GM12878 (cell line): ENCODE data around the gene TSPAN5. TPM values are rescaled to one million over a fixed set of nuclear protein-coding genes. Genes with fewer than 3 reads are reported as not detected.

ENCODE experiments used
- ATAC-seq: fragments of 200-7000 bp; cut with Tn5 transposase; 3 replicates; pipeline ENCODE4 v1.9.1; 2020; ENCODE audit warnings: mild to moderate bottlenecking, moderate library complexity
- BruUV-seq: library from RNA; stranded (reverse); fragments of 400-500 nt; replicated peaks from 2 replicates; lab custom pipeline; 2021; lab: Mats Ljungman, UMichigan
- CTCF ChIA-PET: fragments of 300-600 bp; sonication (Branson Sonifier 250); formaldehyde crosslinking; extraction: SDS; loops from one replicate; lab custom pipeline; 2021; ENCODE audit warnings: inconsistent platforms; lab: Yijun Ruan, JAX
- POLR2A ChIA-PET: fragments of 350-600 bp; formaldehyde crosslinking; extraction: SDS; loops from one replicate; lab custom pipeline; 2021; ENCODE audit warnings: inconsistent platforms; lab: Charles Lee
- RAD21 ChIA-PET: fragments of 300-600 bp; sonication (Branson Sonifier 250); formaldehyde crosslinking; loops from one replicate; lab custom pipeline; 2023; ENCODE audit warnings: antibody characterized with exemption; ENCODE audit not compliant: unreplicated experiment; lab: Charles Lee
- SMC1A ChIA-PET: fragments of 300-600 bp; sonication (Branson Sonifier 250); formaldehyde crosslinking; loops from one replicate; lab custom pipeline; 2023; ENCODE audit not compliant: unreplicated experiment, uncharacterized antibody; lab: Charles Lee
- DNase-seq: peaks from one replicate; pipeline ENCODE4 v3.0.0-alpha.2; 2011; ENCODE audit warnings: low read depth, low spot score
- FAIRE-seq: peaks from 3 replicates; lab custom pipeline; 2011; peaks lifted over from hg19 to GRCh38; lab: Jason Lieb, UNC
- H2AFZ ChIP-seq: 2 replicates; pipeline ENCODE4 v1.6.0; 2011; ENCODE audit warnings: low read depth, low read length, control low read depth; ENCODE audit not compliant: control insufficient read depth
- H3K27ac ChIP-seq: 2 replicates; pipeline ENCODE4 v1.5.1; 2011; ENCODE audit warnings: control low read depth; ENCODE audit not compliant: control insufficient read depth, insufficient read depth
- H3K27me3 ChIP-seq, 2 experiments: replicated peaks in 1 of 2; 2 replicates each; pipeline versions ENCODE4 v1.6.0 to v1.6.1; 2011; ENCODE audit warnings: low read length in 1 of 2; ENCODE audit not compliant: control insufficient read depth in 2 of 2, insufficient read depth in 2 of 2
- H3K36me3 ChIP-seq, 2 experiments: 2 replicates each; pipeline ENCODE4 v1.5.1; 2011; ENCODE audit warnings: low read length in 1 of 2; ENCODE audit not compliant: control insufficient read depth in 2 of 2, insufficient read depth in 2 of 2
- H3K4me1 ChIP-seq: 2 replicates; pipeline ENCODE4 v1.6.1; 2011; ENCODE audit warnings: mild to moderate bottlenecking, low read length, moderate library complexity, mixed read lengths; ENCODE audit not compliant: control insufficient read depth, insufficient read depth
- H3K4me2 ChIP-seq: 2 replicates; pipeline ENCODE4 v1.6.0; 2011; ENCODE audit warnings: control low read depth; ENCODE audit not compliant: control insufficient read depth, insufficient read depth
- H3K4me3 ChIP-seq: fragments of 200-600 bp; sonication (generic); 2 replicates; pipeline ENCODE4 v1.5.1; 2016
- H3K79me2 ChIP-seq: 2 replicates; pipeline ENCODE4 v1.6.0; 2011; ENCODE audit warnings: low read length; ENCODE audit not compliant: control insufficient read depth, insufficient read depth
- H3K9ac ChIP-seq: 2 replicates; pipeline ENCODE4 v1.8.0; 2011; ENCODE audit warnings: low read length, control low read depth, mixed read lengths; ENCODE audit not compliant: control insufficient read depth, insufficient read depth
- H3K9me3 ChIP-seq: replicated peaks from 3 replicates; pipeline ENCODE4 v1.5.1; 2011; ENCODE audit warnings: mild to moderate bottlenecking, low read length; ENCODE audit not compliant: control insufficient read depth, insufficient read depth
- H4K20me1 ChIP-seq: 2 replicates; pipeline ENCODE4 v1.6.0; 2011; ENCODE audit not compliant: control insufficient read depth, insufficient read depth
- RELA ChIP-seq: fragments of 450-650 bp; IDR thresholded peaks from 2 replicates; pipeline ENCODE4 v1.8.0; 2014; ENCODE audit warnings: borderline replicate concordance; ENCODE audit not compliant: partially characterized antibody
- RUNX3 ChIP-seq: IDR thresholded peaks from 2 replicates; pipeline ENCODE4 v1.6.1; 2012; ENCODE audit warnings: low read length, inconsistent platforms
- SMAD5 ChIP-seq: IDR thresholded peaks from 2 replicates; pipeline ENCODE4 v1.6.1; 2016; ENCODE audit warnings: antibody characterized with exemption, low read depth
- SMC3 ChIP-seq: IDR thresholded peaks from 2 replicates; pipeline ENCODE4 v1.6.1; 2011; ENCODE audit warnings: low read length, improper control_type of control experiment, borderline replicate concordance
- TCF12 ChIP-seq: IDR thresholded peaks from 2 replicates; pipeline ENCODE4 v1.6.1; 2011; ENCODE audit warnings: low read depth, mild to moderate bottlenecking, low read length
- YY1 ChIP-seq: IDR thresholded peaks from 2 replicates; pipeline ENCODE4 v1.6.1; 2011; ENCODE audit warnings: low read depth, mild to moderate bottlenecking, low read length
- WGBS: methylation state at CpG from one replicate; pipeline ENCODE4 v1.1.6; 2016; ENCODE audit warnings: low lambda C conversion rate; ENCODE audit not compliant: insufficient replicate concordance, insufficient coverage; ENCODE audit errors: missing lambda C conversion rate; 5-methylcytosine and 5-hydroxymethylcytosine counted together
- in situ Hi-C: fragments of 300-500 bp; cut with MboI; formaldehyde crosslinking; loops from 9 replicates; pipeline ENCODE4 v1.14.3; 2018; ENCODE audit warnings: mixed read lengths
- intact Hi-C: fragments of 100-400 bp; cut with micrococcal nuclease; formaldehyde crosslinking; loops from one replicate; pipeline ENCODE4 v1.14.2; 2022; ENCODE audit not compliant: unreplicated experiment
- polyA plus RNA-seq, 11 experiments: library from polyadenylated mRNA; depleted of rRNA in 4 of 11; unstranded in 6 of 11; stranded (reverse) in 5 of 11; fragments of >200 nt; fragmentation: Nextera tagmentation in 4 of 11; fragmentation: Illumina TruSeq in 1 of 11; extraction: Ambion mirVana in 4 of 11; extraction: Trizol in 1 of 11; gene quantifications; 1 replicate in 1 of 11; 2 replicates in 10 of 11; pipeline versions ENCODE4 v1.2.1 to v1.2.3, GENCODE V29; 2011 to 2016; ENCODE audit warnings: inconsistent platforms in 2 of 11, missing spikeins in 2 of 11, low read depth in 1 of 11
- total RNA-seq, 4 experiments: library from RNA; depleted of rRNA in 3 of 4; stranded (reverse); fragments of >200 nt in 3 of 4; fragmentation: Illumina TruSeq in 1 of 4; extraction: Trizol in 1 of 4; gene quantifications; 2 replicates each; pipeline versions ENCODE4 v1.2.1 to v1.2.3, GENCODE V29; 2013 to 2021

TSPAN5 gene
- total and polyA plus RNA-seq, 10 of the 15 experiments (the other 5 are each of a cell fraction or from before 2014, with no cell fraction given), result 0.09 to 8.2 (median 0.27) TPM

DNA sequence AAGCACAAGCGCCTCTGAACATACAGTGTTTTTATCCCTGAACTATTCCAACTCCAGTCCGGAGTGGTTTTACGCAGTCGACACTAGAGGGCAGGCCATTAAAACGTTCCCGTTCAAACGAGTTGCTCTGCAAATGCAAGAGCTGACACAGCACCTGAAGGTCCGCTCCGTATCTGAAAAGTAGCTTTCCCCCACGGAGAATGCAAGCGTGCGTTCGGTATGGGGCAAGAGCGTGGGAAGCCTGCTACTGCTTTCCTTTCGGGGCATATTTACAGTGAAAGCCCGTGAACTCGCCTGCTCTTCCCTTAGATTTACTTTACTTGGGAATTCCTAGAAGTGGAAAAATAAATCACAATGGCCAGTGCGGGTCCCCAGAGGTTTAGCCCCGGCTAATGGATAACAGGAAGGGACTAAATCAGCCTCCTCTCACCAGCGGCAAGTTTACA, 190.8 kb downstream of the TSPAN5 start (continued):
- TF ChIP-seq SMC3, result peak; percentile 90
- TF ChIP-seq YY1, result peak; percentile 62; the same call in 1 of the 2 replicates
- no peak for TF ChIP-seq RELA
- peak; percentile 40; the same call in 1 of the 2 replicates for TF ChIP-seq RUNX3

DNA sequence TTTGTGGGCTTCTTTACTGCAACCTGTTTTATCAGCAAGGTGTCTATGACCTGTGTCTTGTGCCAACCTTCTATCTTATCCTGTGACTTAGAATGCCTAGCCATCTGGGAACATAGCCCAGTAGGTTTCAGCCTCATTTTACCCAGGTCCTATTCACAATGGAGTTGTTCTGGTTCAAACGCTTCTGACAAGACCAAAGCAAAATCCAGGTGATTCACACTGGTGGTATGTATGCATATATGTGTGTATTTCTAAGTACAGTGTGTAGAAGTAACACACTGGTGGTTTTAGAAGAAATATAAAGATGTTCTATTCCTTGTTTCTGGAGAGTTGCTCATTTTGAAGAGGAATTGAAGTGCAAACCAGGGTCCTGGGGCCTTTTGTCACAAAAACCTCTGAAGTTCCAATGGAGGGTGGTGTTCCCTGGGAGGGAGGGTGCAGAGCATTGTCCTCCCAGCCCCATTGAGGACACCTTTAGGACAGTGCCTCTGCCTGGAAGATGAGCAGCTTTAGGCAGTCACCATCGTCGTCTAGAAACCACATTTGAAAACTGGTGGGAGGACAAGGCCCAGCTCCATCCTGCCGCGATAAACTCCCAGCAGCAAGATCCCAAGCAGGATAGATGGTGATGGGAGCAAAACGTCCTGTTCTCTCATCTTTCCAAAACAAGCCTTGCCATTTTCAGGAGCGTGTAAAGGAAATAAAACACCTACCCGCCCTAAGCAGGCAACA, 191.4 kb downstream of the TSPAN5 start:
- SMC1A ChIA-PET, result interaction anchor here (0.7 to 3.4 kb wide), 34 partner anchors 12 to 994 kb away, joined by 3 to 37 read pairs (median 4); partner anchors contain the start of gene EIF4E
- CTCF ChIA-PET, result interaction anchor here (0.7 to 3.3 kb wide), 43 partner anchors 9 to 937 kb away, joined by 3 to 25 read pairs (median 5); partner anchors contain the start of genes EIF4E, METAP1 and STPG2
- H3K9ac ChIP-seq, result no peak overlapping the region
- intact Hi-C loops, result loop anchor here (2.0 to 5.0 kb wide), 4 partner anchors 315 to 938 kb away; no protein-coding TSS in a partner anchor
- POLR2A ChIA-PET, result interaction anchor here (1.0 to 1.1 kb wide), 2 partner anchors 18 to 173 kb away, joined by 4 to 6 read pairs; no protein-coding TSS in a partner anchor
- H3K4me3 ChIP-seq, result no peak overlapping the region
- RAD21 ChIA-PET, result interaction anchor here (0.7 to 2.6 kb wide), 28 partner anchors 12 to 996 kb away, joined by 3 to 17 read pairs (median 6); partner anchors contain the start of genes METAP1 and TSPAN5
- WGBS, result 25% methylated on average over 8 of the region's 8 CpGs
- in situ Hi-C loops, result loop anchor here (25.0 kb wide), 1 partner anchor 945 kb away; no protein-coding TSS in a partner anchor
- H3K27me3 ChIP-seq, result peaks cover 0 to 2% of the 10 kb centered on the region in 2 experiments; a peak in 1 of 4 replicates
- no peak overlapping the region for H2AFZ ChIP-seq
- no peaks in the 10 kb centered on the region for H4K20me1 ChIP-seq
- H3K36me3 ChIP-seq, result no peaks in the 10 kb centered on the region
- no peak for DNase-seq
- no peaks in the 10 kb centered on the region for H3K4me1 ChIP-seq
- no peak for TF ChIP-seq SMAD5
- TF ChIP-seq TCF12, result no peak
- BruUV-seq, result no TSS peak
- H3K27ac ChIP-seq, result no peak overlapping the region
- no peak for FAIRE-seq
- ATAC-seq, result peak; percentile 28
- no peak overlapping the region for H3K4me2 ChIP-seq
- no peaks in the 10 kb centered on the region for H3K79me2 ChIP-seq
- no peaks in the 10 kb centered on the region; the same call in 2 of the 3 replicates for H3K9me3 ChIP-seq
